ENCODE results near the gene SH3PXD2A. TPM values are rescaled to one million over a fixed set of nuclear protein-coding genes. Genes with fewer than 3 reads are reported as not detected.

Gene SH3PXD2A
- total and polyA plus RNA-seq, 9 of the 15 experiments (the other 6 are each of a cell fraction or from before 2014, with no cell fraction given): 0.41 to 9.3 (median 2.5) TPM

DNA sequence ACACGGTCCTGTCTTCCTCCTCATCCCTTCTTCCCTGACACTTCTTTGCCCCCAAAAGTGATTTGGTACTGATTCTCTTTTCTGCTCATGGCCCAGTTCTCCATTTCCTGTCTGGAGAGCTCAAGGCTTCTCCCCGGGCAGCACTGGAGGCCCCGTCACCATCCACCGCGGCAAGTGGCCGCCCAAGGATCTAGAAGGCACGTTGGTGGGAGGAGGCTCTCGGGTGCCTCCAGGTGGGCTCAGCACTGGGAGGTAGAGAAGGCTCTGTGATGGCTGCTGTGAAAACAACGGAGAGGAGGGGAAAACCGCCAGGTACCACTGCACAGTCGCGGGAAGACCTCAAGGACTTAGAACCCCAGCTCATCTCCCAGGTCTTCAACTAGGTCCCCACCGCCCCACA lies 227.5 kb downstream of the SH3PXD2A start:
- intact Hi-C loops (cut with micrococcal nuclease): no loop called here
- in situ Hi-C loops (cut with MboI): no loop called here
- no peak for TF ChIP-seq ILF3 (IDR thresholded peaks at IDR 0.05; ENCODE audit: borderline replicate concordance)
- no peak for TF ChIP-seq GTF2F1 (IDR thresholded peaks at IDR 0.05; ENCODE audit: low read depth, low read length)
- TF ChIP-seq ZNF212 (CRISPR knock-in tag; IDR thresholded peaks at IDR 0.05): no peak
- no peak for TF ChIP-seq CBFA2T2 (conservative IDR thresholded peaks at IDR 0.05)
- TF ChIP-seq ZNF184 (CRISPR knock-in tag; IDR thresholded peaks at IDR 0.05): no peak
- no peak for TF ChIP-seq MCM5 (IDR thresholded peaks at IDR 0.05; ENCODE audit: low read depth)
- no peak for TF ChIP-seq ZNF668 (CRISPR knock-in tag; IDR thresholded peaks at IDR 0.05)
- Histone ChIP-seq H3K27ac (ENCODE audit: extremely low read depth, low read depth, low read length) (no peak overlapping the region), H3K4me1 (replicated peaks in 1 of 2; ENCODE audit: control insufficient read depth in 2 of 2, insufficient read depth in 2 of 2, low read length in 2 of 2) (peaks cover 0 to 11% of the 10 kb centered on the region in 2 experiments; a peak in 2 of 5 replicates), H3K79me2 (ENCODE audit: control insufficient read depth, insufficient read depth, low read length) (no peaks in the 10 kb centered on the region), H4K20me1 (replicated peaks; ENCODE audit: control insufficient read depth, insufficient read depth, low read length) (no peaks in the 10 kb centered on the region), H3K4me3 (no peak overlapping the region), H2AFZ (ENCODE audit: low read depth, low read length) (no peak overlapping the region), H3K9me3 (replicated peaks; ENCODE audit: control insufficient read depth, insufficient read depth, low read depth, low read length) (no peaks in the 10 kb centered on the region), H3K27me3 (ENCODE audit: control insufficient read depth in 2 of 2, insufficient read depth in 2 of 2, low read length in 2 of 2) (no peaks in the 10 kb centered on the region), H3K9ac (ENCODE audit: insufficient read depth in 1 of 2, low read depth in 2 of 2, low read length in 2 of 2) (no peak overlapping the region), H3K9me1 (ENCODE audit: control insufficient read depth, insufficient read depth, low read length) (no peaks in the 10 kb centered on the region), H3K4me2 (ENCODE audit: insufficient read depth, low read length) (no peak overlapping the region), H3K36me3 (ENCODE audit: control insufficient read depth, insufficient read depth, low read length) (peaks cover 12% of the 10 kb centered on the region; the same call in 2 of the 3 replicates)
- WGBS (ENCODE audit: insufficient coverage, low coverage, missing lambda C conversion rate): 90% methylated on average over 7 of the region's 13 CpGs
- ChIA-PET POLR2A (no interaction called here), CTCF (ENCODE audit: low intra/inter-chr PET ratio) (no interaction called here)
- no TSS peak for BruUV-seq (replicated peaks)
- FAIRE-seq (no peak), DNase-seq (ENCODE audit: extremely low read depth in 1 of 4, low spot score in 3 of 4) (no peak), ATAC-seq (no peak)

All from K562 (cell line).